Measurements from ENCODE around the gene CDH23.

DNA sequence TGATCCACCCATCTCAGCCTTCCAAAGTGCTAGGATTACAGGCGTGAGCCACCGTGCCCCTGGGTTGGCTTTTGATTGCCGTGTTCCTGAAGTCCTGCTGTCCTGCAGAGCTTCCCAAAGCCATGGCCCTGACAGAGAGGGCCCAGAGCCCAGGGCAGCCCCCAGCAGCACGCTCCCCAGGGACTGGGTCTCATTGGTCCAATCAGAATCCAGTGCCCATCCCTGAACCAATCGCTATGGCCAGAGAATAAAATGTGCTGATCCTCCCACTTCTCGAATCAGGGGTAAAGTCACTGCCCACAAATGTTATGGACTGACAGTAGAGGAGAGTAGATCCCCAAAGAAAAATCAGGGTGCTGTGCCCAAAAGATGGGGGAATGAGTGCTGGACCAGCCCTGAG, 327.8 kb downstream of the CDH23 start:
- TF ChIP-seq, protein P1, sequence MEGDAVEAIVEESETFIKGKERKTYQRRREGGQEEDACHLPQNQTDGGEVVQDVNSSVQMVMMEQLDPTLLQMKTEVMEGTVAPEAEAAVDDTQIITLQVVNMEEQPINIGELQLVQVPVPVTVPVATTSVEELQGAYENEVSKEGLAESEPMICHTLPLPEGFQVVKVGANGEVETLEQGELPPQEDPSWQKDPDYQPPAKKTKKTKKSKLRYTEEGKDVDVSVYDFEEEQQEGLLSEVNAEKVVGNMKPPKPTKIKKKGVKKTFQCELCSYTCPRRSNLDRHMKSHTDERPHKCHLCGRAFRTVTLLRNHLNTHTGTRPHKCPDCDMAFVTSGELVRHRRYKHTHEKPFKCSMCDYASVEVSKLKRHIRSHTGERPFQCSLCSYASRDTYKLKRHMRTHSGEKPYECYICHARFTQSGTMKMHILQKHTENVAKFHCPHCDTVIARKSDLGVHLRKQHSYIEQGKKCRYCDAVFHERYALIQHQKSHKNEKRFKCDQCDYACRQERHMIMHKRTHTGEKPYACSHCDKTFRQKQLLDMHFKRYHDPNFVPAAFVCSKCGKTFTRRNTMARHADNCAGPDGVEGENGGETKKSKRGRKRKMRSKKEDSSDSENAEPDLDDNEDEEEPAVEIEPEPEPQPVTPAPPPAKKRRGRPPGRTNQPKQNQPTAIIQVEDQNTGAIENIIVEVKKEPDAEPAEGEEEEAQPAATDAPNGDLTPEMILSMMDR (IDR thresholded peaks at IDR 0.05), result no peak
- TF ChIP-seq POLR2AphosphoS5 (IDR thresholded peaks at IDR 0.05), result no peak
- TF ChIP-seq POLR2A (IDR thresholded peaks at IDR 0.05), result no peak
- TF ChIP-seq EP300 (IDR thresholded peaks at IDR 0.05; ENCODE audit: low read depth), result no peak

Measured in transverse colon (tissue), 4 donors.